Stimulated activated CD8-positive, alpha-beta memory T cell treated with anti-CD3 and anti-CD28 coated beads, Interleukin-4, amount 100 ng/mL, for 1 hour (primary cell): Measurements from ENCODE around the gene METAP2.
"Not testable (repeated sequence)": the region's sequence is repeated elsewhere in the genome, so short reads cannot be mapped to it uniquely, and the experiment has no call there.

Experiments used
- DNase-seq, 2 donors: peaks; one replicate each; pipeline ENCODE4 v3.0.0-alpha.2; 2020; ENCODE audit warnings: low read depth in 2 of 2, low spot score in 1 of 2

Gene METAP2

GRCh38 chr12:95473884-95474659 lies at the start of gene METAP2:
Gene METAP2 (plus strand): TSS chr12:95474152. CDS start chr12:95474180, 28 bp downstream.
- DNase-seq = peak; percentile 75 to 82

- DNase-seq = no peak
Observed at GRCh38 chr12:95424271-95424994, 49.5 kb upstream of the METAP2 start.

- DNase-seq = no peak
Observed at GRCh38 chr12:95429172-95429510, 44.8 kb upstream of the METAP2 start.

- no peak for DNase-seq
Observed at GRCh38 chr12:95431120-95431519, 42.8 kb upstream of the METAP2 start.

GRCh38 chr12:95435355-95435754 lies 38.6 kb upstream of the METAP2 start:
- DNase-seq = no peak

GRCh38 chr12:95437565-95437964 lies 36.4 kb upstream of the METAP2 start:
- no peak for DNase-seq

GRCh38 chr12:95439461-95440230 lies 34.3 kb upstream of the METAP2 start:
- no peak for DNase-seq

GRCh38 chr12:95440401-95440800 lies 33.6 kb upstream of the METAP2 start:
- DNase-seq = no peak

- no peak for DNase-seq
Observed at GRCh38 chr12:95443459-95443858, 30.5 kb upstream of the METAP2 start.

- DNase-seq = not testable (repeated sequence)
Observed at GRCh38 chr12:95445099-95445498, 28.9 kb upstream of the METAP2 start.

- no peak for DNase-seq
Observed at GRCh38 chr12:95445884-95446505, 28.0 kb upstream of the METAP2 start.

GRCh38 chr12:95446506-95446900 lies 27.4 kb upstream of the METAP2 start:
- DNase-seq = no peak

GRCh38 chr12:95449656-95450055 lies 24.3 kb upstream of the METAP2 start:
- not testable (repeated sequence) for DNase-seq

GRCh38 chr12:95452501-95452900 lies 21.5 kb upstream of the METAP2 start:
- not testable (repeated sequence) for DNase-seq

- DNase-seq = not testable (repeated sequence)
Observed at GRCh38 chr12:95453881-95454280, 20.1 kb upstream of the METAP2 start.

- not testable (repeated sequence) for DNase-seq
Observed at GRCh38 chr12:95454780-95455215, 19.2 kb upstream of the METAP2 start.

GRCh38 chr12:95457605-95458004 lies 16.3 kb upstream of the METAP2 start:
- not testable (repeated sequence) for DNase-seq

- no peak for DNase-seq
Observed at GRCh38 chr12:95458761-95459160, 15.2 kb upstream of the METAP2 start.

- DNase-seq = no peak
Observed at GRCh38 chr12:95459310-95459709, 14.6 kb upstream of the METAP2 start.

- no peak for DNase-seq
Observed at GRCh38 chr12:95460105-95460504, 13.8 kb upstream of the METAP2 start.

- no peak for DNase-seq
Observed at GRCh38 chr12:95460896-95461295, 13.1 kb upstream of the METAP2 start.
